HFF-Myc (cell line): ENCODE data around the gene PIEZO1.

Experiments used
- DNase-seq: peaks from one replicate; pipeline ENCODE4 v3.0.0-alpha.2; 2011; ENCODE audit warnings: low read depth; ENCODE audit errors: extremely low read depth
- H3K4me3 ChIP-seq: replicated peaks from 2 replicates; pipeline ENCODE4 v1.5.1; 2011; ENCODE audit warnings: low read depth, mild to moderate bottlenecking, control low read depth, low read length
- TF ChIP-seq, protein P1 (sequence below): IDR thresholded peaks from 2 replicates; pipeline ENCODE4 v1.5.1; 2012; ENCODE audit warnings: mild to moderate bottlenecking, low read depth, low read length, control low read depth; ENCODE audit errors: missing control alignments

The PIEZO1 gene, protein sequence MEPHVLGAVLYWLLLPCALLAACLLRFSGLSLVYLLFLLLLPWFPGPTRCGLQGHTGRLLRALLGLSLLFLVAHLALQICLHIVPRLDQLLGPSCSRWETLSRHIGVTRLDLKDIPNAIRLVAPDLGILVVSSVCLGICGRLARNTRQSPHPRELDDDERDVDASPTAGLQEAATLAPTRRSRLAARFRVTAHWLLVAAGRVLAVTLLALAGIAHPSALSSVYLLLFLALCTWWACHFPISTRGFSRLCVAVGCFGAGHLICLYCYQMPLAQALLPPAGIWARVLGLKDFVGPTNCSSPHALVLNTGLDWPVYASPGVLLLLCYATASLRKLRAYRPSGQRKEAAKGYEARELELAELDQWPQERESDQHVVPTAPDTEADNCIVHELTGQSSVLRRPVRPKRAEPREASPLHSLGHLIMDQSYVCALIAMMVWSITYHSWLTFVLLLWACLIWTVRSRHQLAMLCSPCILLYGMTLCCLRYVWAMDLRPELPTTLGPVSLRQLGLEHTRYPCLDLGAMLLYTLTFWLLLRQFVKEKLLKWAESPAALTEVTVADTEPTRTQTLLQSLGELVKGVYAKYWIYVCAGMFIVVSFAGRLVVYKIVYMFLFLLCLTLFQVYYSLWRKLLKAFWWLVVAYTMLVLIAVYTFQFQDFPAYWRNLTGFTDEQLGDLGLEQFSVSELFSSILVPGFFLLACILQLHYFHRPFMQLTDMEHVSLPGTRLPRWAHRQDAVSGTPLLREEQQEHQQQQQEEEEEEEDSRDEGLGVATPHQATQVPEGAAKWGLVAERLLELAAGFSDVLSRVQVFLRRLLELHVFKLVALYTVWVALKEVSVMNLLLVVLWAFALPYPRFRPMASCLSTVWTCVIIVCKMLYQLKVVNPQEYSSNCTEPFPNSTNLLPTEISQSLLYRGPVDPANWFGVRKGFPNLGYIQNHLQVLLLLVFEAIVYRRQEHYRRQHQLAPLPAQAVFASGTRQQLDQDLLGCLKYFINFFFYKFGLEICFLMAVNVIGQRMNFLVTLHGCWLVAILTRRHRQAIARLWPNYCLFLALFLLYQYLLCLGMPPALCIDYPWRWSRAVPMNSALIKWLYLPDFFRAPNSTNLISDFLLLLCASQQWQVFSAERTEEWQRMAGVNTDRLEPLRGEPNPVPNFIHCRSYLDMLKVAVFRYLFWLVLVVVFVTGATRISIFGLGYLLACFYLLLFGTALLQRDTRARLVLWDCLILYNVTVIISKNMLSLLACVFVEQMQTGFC (N-terminal part only)

DNA sequence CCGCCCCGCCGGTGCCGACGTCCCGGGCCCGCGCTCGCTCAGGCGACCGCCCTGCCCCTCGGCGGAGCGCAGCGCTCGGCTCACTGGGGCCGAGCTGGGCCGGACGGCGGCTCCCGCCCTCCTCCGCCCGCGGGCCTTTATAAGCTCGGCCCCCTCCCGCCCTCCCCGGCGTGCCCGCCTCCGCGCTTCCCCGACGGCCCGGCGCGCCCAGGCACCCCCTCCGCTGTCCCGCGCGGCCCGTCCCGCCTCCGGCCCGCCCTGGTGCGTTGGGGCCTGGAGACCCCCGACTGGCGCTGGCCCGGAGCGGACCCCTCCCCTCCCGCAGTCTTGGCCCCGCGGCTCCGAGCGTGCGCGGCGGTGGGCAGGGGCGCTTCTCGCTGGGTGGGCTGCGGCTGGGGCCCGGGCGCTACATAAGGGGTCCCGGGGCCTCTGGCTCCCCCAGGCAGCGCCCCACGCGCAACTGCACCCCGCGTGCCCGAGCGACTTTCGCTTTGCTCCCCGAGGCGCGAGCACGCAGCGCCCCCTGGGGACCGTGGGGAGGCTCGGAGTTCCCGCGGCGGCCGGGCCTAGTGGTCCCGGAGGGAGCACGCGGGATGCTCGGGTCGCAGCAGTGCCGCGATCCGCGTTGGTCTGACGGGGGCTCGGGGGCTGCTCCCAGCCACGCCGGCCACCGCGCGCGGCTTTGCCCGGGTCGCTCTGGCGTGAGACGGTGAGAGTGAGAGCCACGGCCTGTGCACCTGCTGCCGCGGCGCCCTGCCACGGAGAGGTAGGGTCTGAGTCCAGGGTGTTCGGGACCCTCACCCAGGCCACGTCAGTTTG, at the start of gene PIEZO1:
Gene PIEZO1, minus strand, starts transcription at position 115 of the 819 bp plus-strand sequence. CDS start 256 bp downstream, outside the sequence.
- no peak for DNase-seq
- TF ChIP-seq, protein P1, sequence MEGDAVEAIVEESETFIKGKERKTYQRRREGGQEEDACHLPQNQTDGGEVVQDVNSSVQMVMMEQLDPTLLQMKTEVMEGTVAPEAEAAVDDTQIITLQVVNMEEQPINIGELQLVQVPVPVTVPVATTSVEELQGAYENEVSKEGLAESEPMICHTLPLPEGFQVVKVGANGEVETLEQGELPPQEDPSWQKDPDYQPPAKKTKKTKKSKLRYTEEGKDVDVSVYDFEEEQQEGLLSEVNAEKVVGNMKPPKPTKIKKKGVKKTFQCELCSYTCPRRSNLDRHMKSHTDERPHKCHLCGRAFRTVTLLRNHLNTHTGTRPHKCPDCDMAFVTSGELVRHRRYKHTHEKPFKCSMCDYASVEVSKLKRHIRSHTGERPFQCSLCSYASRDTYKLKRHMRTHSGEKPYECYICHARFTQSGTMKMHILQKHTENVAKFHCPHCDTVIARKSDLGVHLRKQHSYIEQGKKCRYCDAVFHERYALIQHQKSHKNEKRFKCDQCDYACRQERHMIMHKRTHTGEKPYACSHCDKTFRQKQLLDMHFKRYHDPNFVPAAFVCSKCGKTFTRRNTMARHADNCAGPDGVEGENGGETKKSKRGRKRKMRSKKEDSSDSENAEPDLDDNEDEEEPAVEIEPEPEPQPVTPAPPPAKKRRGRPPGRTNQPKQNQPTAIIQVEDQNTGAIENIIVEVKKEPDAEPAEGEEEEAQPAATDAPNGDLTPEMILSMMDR = peak; percentile 77

DNA sequence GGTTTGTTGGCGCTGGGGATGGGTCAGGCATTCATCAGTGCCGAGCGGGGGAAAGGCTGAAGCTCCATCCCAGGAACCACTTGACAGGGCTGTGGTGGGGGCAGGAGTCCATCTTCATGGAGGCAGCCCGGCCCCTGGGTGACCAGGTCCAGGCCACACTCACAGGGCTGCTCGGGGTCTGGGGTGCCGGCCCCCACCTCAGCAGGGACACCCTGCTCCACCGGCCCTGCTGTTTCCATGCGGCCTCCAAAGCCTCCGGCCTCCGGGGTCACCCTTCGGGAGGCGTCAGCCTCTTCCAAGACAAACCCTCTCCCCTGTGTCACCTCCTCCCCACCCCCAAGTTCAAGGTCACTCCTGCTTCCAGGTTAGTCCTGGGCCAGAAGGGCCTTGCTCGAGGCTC, 49.6 kb upstream of the PIEZO1 start:
- H3K4me3 ChIP-seq = no peak overlapping the region
- TF ChIP-seq, protein P1 = no peak
- DNase-seq = no peak

More for the DNA sequence above, at the start of gene PIEZO1:
- peak within 1 kb of the TSS; percentile 79 for H3K4me3 ChIP-seq

DNA sequence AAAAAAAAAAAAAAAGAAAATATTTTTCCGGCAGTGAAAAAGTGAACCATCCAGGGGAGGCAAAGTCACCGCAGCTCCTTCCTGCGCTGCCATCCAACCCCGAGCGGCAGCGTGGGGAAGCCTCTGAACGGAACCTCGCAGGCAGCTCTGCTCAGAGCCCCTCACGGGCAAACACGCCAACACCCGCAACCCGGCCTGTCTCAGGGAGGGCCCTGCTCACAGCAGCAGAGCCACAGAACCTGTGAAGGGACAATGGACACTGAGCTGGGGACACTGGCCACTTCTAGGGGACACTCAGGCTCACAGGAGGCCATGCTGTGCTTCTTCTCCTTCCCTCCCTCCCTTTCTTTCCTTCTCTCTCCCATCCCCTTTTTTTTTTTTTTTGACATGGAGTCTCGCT, 48.1 kb upstream of the PIEZO1 start:
- DNase-seq = no peak
- no peak overlapping the region for H3K4me3 ChIP-seq
- TF ChIP-seq, protein P1 = no peak

DNA sequence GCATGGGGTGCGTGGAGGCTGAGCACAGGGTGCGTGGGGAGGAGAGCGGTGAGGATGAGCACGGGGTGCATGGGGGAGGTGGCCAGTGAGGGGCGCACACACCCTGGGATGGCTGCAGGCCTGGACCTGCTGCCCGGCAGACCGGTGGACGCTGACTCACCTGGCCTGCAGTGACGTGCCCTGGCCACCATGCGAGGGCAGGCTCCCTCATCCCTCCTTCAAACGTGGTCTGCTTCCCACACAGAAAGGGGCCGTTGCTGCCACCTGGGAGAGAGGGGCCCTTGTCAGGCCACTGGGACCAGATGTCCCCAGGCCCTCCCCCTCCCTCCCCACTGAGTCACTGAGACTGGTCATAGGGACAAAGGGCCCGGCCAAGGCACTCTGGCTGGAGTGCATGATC, 46.8 kb upstream of the PIEZO1 start:
- TF ChIP-seq, protein P1 = no peak
- no peak for DNase-seq
- H3K4me3 ChIP-seq = no peak overlapping the region

DNA sequence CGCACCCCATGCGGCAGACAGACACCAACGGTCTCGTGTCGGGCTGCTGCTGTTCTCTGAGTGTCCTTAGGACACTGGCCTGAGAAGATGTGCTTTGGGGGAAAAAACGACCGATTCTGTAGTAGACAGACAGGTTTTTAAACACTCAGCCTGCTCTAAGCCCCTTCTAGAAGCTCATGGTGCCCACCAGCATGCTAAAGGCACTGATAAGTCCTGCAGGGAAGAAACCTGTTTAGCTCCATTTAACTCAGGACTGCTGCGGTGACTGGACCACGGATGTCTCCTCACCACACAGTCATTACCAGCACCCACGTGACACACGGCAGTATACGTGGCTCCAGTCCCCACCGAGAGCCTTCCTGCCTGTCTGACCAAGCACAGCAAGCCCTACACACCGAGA, 45.8 kb upstream of the PIEZO1 start:
- TF ChIP-seq, protein P1 = no peak
- H3K4me3 ChIP-seq = no peak overlapping the region
- no peak for DNase-seq
